Head of caudate nucleus (tissue), 42 donors: Measurements from ENCODE around the gene DNAH5.
A peak's percentile ranks its signal among the peaks of the same experiment; 100 is the strongest.
"Not testable (repeated sequence)": the region's sequence is repeated elsewhere in the genome, so short reads cannot be mapped to it uniquely, and the experiment has no call there.

ENCODE experiments used
- DNase-seq, 42 donors: peaks; one replicate each; pipeline versions ENCODE4 v3.0.0 to v3.0.0-alpha.2; 2020 to 2021; ENCODE audit warnings: mixed read lengths in 7 of 42
- intact Hi-C: fragments of 100-400 bp; cut with DNase I; formaldehyde crosslinking; loops from one replicate; pipeline ENCODE4 v1.15.0; 2022

DNAH5 gene

GRCh38 chr5:13860146-13860545, 84.3 kb downstream of the DNAH5 start:
- intact Hi-C loops, result no loop called here
- DNase-seq, result no peak

DNA sequence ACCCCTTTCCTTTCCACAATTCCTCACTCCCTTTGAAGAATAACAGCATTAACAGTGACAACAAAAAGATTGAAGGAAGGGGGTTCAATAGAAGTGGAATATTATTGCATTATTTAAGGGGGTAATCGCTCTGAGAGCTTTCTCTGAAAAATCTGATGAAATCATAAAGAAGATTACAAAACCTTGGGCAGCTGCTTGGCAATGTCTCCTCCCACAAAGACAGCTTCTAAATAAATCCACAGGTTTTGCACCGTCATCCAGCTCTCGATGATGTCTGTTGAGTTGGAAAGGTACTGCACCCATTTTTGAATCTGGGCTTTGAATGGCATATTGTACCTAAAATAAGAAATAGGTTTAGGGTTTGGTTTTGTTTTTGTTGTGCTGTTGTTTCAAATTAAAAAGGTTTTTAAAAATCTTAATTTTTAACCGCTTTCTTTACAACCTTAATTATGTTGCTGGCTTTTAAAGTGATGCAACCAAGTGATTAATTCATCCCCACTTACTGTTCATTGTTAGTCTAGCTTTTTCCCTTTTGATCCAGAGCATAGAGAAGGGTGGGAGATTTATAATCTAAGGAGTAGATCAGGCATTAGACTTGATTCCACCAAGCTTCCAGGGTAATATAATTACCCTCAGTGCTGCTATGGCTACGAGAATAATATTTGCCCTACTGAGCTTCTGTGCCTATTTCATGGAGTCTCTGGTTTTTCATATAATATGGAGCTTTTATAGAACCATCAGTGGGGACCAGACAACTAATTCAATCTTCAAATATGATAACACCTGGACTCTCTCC, 85.0 kb downstream of the DNAH5 start:
- intact Hi-C loops, result no loop called here
- DNase-seq, result no peak

DNA sequence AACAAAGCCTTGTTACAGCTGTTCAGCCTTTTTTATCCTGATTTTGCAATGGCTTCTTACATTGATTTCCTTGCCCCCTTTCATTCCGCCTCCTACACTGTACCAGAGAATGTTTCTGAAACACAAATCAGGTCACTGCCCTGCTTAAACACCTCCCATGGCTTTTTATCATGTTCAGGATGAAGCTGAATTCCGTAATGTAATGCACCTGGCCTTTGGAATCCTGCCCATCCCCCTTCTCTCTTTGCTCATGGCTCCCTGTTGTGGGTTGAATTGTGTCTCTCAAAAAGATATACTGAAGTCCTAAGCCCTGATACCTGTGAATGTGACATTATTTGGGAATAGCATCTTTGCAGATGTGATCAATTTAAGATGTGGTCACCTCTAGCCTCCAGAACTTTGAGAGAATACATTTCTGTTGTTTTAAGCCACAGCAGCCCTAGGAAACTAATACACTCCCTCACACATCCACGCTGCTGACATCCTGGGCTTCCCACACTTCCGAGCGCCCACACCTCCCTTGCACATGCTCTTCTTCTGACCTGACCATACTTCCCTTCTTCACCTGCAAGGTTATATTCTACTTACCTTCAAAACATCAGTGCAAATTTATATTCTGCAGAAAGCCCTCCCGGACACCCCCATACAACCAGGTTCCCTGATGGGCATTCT, 101.2 kb downstream of the DNAH5 start:
- DNase-seq, result no peak
- intact Hi-C loops, result no loop called here

DNA sequence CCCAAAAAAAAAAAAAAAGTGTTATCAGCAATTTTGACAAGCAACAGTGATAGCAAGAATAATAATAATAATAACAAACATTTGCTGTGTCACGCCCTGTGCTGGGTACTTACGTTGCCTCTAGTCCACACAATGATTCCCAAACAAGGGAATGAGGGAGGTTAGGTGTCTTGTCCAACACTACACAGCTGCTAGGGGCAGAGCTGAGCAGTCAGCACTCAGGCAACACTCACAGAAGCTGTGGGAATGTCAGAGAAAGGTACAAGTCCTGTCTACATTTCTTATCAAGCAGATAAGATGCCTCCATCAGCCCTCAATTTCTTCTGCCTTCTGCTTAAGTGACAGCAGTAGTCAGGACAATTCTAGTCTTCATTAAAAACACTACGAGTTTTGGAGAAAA, 111.0 kb downstream of the DNAH5 start:
- DNase-seq, result no peak
- intact Hi-C loops, result no loop called here

GRCh38 chr5:13831351-13831750, 113.1 kb downstream of the DNAH5 start:
- DNase-seq, result peak in 33 of 42 donors; percentile 5 to 74 (median 33)
- intact Hi-C loops, result no loop called here

GRCh38 chr5:13830536-13830935, 114.0 kb downstream of the DNAH5 start:
- DNase-seq, result no peak
- intact Hi-C loops, result no loop called here

GRCh38 chr5:13821366-13821765, 123.1 kb downstream of the DNAH5 start:
- intact Hi-C loops, result no loop called here
- no peak for DNase-seq

DNA sequence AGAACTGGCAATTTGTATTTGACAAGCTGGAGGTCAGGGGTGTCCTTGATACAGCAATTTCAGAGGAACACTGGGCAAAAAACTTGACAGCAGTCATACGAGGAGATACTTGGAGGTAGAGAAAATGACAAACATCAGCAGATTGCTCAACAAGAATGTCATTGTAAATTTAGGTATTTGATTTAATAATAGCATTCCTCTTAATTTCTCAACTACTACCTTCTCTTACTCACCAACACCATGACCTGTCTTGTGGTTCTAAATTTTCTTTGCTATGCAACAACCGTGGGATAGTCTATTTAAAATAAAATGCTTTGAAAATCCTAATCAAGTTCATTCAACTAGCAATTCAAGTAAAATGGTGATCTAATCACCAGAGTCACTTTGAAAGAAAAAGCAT, 128.4 kb downstream of the DNAH5 start:
- no peak for DNase-seq
- intact Hi-C loops, result no loop called here

DNA sequence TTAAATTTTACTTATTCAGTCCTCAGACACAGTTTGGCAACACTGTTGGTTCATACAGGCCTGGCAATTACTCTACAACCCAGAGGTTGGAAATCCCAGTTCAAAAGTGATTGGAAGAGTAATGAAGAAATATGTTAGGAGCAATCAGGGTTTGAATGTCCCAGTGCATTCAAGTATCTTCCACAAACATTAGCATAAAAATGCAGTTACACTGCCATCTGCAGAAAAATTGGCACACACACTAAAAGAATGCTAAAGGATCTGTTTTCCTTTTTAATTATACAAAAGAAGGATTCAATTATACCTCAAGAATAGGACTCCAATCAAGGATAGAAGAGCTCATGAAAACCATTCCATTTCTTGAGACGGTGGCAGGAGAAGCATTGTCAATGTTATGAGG, 130.2 kb downstream of the DNAH5 start:
- no peak for DNase-seq
- intact Hi-C loops, result no loop called here

GRCh38 chr5:13809921-13810320, 134.6 kb downstream of the DNAH5 start:
- intact Hi-C loops, result no loop called here
- DNase-seq, result no peak

- intact Hi-C loops, result no loop called here
- no peak for DNase-seq
Observed at GRCh38 chr5:13804336-13804735, 140.2 kb downstream of the DNAH5 start.

GRCh38 chr5:13798569-13798968, 145.9 kb downstream of the DNAH5 start:
- intact Hi-C loops, result not testable (repeated sequence)

GRCh38 chr5:13785781-13786415, 158.6 kb downstream of the DNAH5 start:
- intact Hi-C loops, result no loop called here
- no peak for DNase-seq

More at GRCh38 chr5:13798569-13798968, 145.9 kb downstream of the DNAH5 start:
- not testable (repeated sequence) for DNase-seq

DNA sequence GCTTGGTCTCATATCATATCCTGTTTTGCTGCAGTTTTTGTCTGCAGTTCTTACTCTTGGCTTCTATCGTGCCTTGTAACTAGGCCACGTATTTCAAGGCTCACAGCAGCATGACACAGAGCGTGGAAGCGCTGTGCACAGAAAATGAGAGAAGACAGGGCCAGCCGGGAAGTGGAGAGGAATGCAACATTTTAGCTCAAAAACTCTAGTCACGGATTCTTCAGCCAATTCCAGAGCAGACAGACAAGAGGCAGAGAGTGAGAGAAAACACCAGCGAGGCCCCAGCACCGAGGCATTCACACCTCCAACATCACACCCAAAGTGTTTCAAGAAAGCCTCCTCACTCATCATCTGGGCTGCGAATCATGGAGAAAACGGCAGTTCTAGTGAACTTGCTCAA, 160.8 kb downstream of the DNAH5 start:
- peak in 1 of 42 donors; percentile 4 for DNase-seq
- intact Hi-C loops, result no loop called here

DNA sequence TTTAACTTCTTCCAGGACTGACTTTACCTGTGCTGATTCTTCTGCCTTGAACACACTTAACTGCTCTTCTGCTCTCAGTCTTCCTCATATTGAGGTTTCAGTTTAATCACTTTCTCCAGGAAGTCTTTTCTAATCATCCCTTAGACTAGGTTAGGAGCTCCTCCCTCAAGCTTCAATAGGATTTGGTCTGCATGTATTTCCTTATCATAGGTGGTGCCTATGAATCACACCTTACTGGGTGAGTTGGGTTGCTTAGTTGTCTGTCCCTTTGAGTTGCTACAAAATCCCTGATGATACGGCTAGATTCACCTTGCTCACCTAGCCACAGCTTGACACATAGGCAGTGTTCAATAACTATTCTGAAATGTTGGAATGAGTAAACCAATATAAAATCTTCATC, 164.4 kb downstream of the DNAH5 start:
- intact Hi-C loops, result no loop called here
- DNase-seq, result no peak

DNA sequence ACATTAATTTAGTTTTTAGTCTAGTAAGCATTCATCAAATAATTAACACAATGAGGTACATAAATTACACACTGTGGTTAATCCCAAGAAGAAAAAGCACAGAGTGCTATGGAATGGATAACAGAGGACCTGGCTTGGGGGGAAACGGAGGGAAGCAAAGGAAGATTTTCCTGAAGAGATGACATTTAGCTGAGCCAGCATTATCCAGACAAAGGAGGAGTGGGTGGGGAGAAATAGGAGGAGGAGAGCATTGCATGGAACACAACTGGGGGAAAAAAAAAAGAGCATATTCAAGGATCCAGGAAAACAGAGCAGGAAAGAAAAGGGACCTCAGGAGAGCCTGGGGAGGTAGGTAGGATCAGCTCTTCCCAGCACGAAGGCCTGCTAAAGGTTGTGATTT, 170.8 kb downstream of the DNAH5 start:
- no peak for DNase-seq
- intact Hi-C loops, result no loop called here

DNA sequence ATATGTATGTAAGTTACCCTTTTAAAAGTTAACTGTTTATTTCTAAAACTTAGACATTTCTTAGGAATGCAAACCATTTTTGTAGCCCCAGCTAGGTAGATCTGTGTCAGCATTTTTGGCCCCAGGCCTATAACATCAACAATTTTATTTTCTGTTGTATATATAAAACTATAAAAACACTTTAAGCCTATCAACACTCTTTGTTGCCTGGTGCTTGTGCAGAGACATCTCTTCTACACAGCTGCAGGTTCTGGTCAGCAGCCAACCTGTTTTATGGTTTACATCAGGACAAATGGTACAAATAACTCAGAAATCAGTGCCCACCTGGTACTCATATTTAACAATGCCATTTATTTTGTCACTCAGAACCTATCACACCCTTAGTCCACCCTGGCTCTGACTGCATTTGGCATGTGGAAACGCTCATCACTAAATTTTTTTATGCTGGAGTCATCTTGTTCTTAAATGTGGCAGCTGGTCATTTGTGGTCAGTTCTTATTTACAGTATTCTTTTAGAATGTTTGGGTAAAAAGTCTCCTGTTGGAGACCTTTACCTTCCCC, 173.4 kb downstream of the DNAH5 start:
- intact Hi-C loops, result no loop called here
- DNase-seq, result no peak

DNA sequence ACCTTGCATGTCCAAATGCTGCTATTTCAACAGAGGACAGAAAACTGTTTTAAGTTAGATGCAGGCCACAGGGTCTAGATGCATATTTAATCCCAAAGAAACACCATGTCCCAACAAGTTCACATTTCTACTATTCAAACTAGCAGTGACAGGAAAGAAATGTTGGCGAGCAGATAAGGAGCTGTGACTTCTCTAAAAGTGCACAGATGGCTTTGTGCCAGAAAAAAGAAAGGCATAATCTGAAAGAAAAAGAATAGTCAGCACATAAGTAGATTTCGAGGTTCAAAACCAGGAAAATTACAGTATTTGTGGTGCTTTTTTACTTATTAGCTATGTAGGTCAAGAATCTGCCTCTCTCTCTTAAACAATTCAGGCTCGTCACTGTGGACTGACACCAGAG, 178.3 kb downstream of the DNAH5 start:
- DNase-seq, result no peak
- intact Hi-C loops, result no loop called here

DNA sequence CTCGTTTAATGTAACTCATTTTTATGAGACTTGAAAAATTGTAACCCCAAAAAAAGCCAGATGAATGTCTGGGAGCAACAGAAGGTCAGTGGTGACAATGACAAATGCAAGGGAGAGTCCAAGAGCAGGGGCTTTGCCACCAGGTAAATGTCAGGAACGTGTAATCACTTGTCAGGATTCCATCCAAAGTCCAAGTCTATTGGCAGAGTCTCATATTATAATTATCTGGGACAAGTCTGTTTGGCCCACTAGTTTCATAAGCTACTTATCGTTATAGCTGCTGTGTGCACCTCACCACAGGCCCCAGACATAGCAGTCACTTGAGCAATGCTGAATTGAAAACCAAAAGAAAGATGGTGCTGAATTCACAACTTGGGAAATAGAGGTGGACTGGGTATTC, 180.8 kb downstream of the DNAH5 start:
- DNase-seq, result no peak
- intact Hi-C loops, result no loop called here

DNA sequence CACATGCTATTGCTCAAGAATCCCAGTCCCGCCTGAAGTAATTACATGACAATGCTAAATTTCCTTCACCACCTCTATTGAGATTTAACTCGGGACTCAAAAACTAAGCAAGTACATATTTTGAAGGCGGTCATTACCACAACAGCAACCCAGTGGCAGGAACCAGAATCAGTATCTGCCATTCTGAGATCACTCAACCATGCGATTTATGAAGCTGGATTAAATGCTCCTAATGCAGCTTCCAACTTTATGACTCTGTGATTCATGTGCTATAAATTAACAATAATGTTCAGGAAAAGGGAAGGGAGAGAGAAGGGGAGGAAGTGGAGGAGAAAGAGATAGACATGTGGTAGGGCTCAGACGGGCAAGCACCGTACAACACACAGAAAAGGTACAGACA, 194.7 kb downstream of the DNAH5 start:
- no peak for DNase-seq
- intact Hi-C loops, result no loop called here
